B cell (primary cell): ENCODE results near the gene GABRB2. TPM values are rescaled to one million over a fixed set of nuclear protein-coding genes. Genes with fewer than 3 reads are reported as not detected.

Source experiments
- ATAC-seq: fragments of 200-7000 bp; cut with Tn5 transposase; one replicate; pipeline ENCODE4 v1.10.0; 2021; ENCODE audit warnings: low read depth, mild to moderate bottlenecking, moderate number of reproducible peaks, moderate library complexity
- CTCF ChIA-PET: fragments of 350-600 bp; sonication (Branson Sonifier 250); formaldehyde crosslinking; loops from one replicate; lab custom pipeline; 2021; ENCODE audit warnings: antibody characterized with exemption, inconsistent platforms; lab: Charles Lee
- POLR2A ChIA-PET: fragments of 350-600 bp; sonication (Branson Sonifier 250); formaldehyde crosslinking; loops from one replicate; lab custom pipeline; 2021; ENCODE audit warnings: antibody characterized with exemption; lab: Charles Lee
- DNase-seq: peaks from one replicate; pipeline ENCODE4 v3.0.0; 2013
- H2AFZ ChIP-seq: 2 replicates; pipeline ENCODE4 v1.6.1; 2012; ENCODE audit warnings: mild to moderate bottlenecking, low read depth, low read length; ENCODE audit not compliant: insufficient read depth, poor library complexity, severe bottlenecking
- H3K27ac ChIP-seq, 2 donors: 1 replicate in 1 of 2; 2 replicates in 1 of 2; pipeline ENCODE4 v1.5.1; 2012 to 2013; ENCODE audit warnings: low read length in 2 of 2, mild to moderate bottlenecking in 2 of 2, moderate library complexity in 1 of 2
- H3K27me3 ChIP-seq, 4 experiments: fragments of 200-600 bp in 1 of 4; sonication (generic) in 1 of 4; replicated peaks in 1 of 4; 1 replicate in 2 of 4; 2 replicates in 2 of 4; pipeline versions ENCODE4 v1.6.1 to v1.7.0; 2013 to 2016; ENCODE audit warnings: low read length in 3 of 4, mild to moderate bottlenecking in 2 of 4, mixed read lengths in 1 of 4, moderate library complexity in 1 of 4; ENCODE audit not compliant: insufficient read depth in 4 of 4, control insufficient read depth in 3 of 4; ENCODE audit errors: control extremely low read depth in 1 of 4
- H3K36me3 ChIP-seq, 2 experiments: replicated peaks in 1 of 2; 1 replicate in 1 of 2; 2 replicates in 1 of 2; pipeline versions ENCODE4 v1.6.1 to v1.7.1; 2013; ENCODE audit warnings: low read length in 1 of 2; ENCODE audit not compliant: insufficient read depth in 2 of 2, control insufficient read depth in 1 of 2; ENCODE audit errors: control extremely low read depth in 1 of 2, extremely low read depth in 1 of 2
- H3K4me1 ChIP-seq, 2 donors: fragments of 200-600 bp in 1 of 2; sonication (generic) in 1 of 2; 1 replicate in 1 of 2; 2 replicates in 1 of 2; pipeline versions ENCODE4 v1.5.1 to v1.6.1; 2013 to 2017; ENCODE audit warnings: low read length in 2 of 2; ENCODE audit not compliant: control insufficient read depth in 2 of 2, insufficient read depth in 2 of 2
- H3K4me2 ChIP-seq: replicated peaks from 2 replicates; pipeline ENCODE3; 2012; ENCODE audit warnings: mild to moderate bottlenecking, low read depth, low read length; ENCODE audit not compliant: poor library complexity, severe bottlenecking
- H3K4me3 ChIP-seq, 5 experiments: fragments of 200-600 bp in 1 of 5; sonication (generic) in 1 of 5; 1 replicate in 3 of 5; 2 replicates in 2 of 5; pipeline versions ENCODE4 v1.5.1 to v1.7.0; 2011 to 2016; ENCODE audit warnings: low read length in 4 of 5, mild to moderate bottlenecking in 4 of 5, low read depth in 2 of 5, control low read depth in 1 of 5, moderate library complexity in 1 of 5; ENCODE audit not compliant: insufficient read depth in 1 of 5; ENCODE audit errors: control extremely low read depth in 1 of 5, extremely low read depth in 1 of 5
- H3K79me2 ChIP-seq: fragments of 200-600 bp; sonication (generic); one replicate; pipeline ENCODE4 v1.6.0; 2016; ENCODE audit warnings: low read length; ENCODE audit not compliant: control insufficient read depth, insufficient read depth
- H3K9ac ChIP-seq: fragments of 200-600 bp; sonication (generic); 2 replicates; pipeline ENCODE4 v1.6.1; 2017; ENCODE audit warnings: mild to moderate bottlenecking, low read length, moderate library complexity
- H3K9me3 ChIP-seq, 3 donors: one replicate each; pipeline versions ENCODE4 v1.6.1 to v1.7.1; 2013; ENCODE audit warnings: low read length in 2 of 3; ENCODE audit not compliant: control insufficient read depth in 2 of 3, insufficient read depth in 1 of 3; ENCODE audit errors: control extremely low read depth in 1 of 3
- H4K20me1 ChIP-seq: 2 replicates; pipeline ENCODE4 v1.6.0; 2012; ENCODE audit warnings: mild to moderate bottlenecking, low read length; ENCODE audit not compliant: insufficient read depth, control insufficient read depth, poor library complexity, severe bottlenecking
- H3K27ac Mint-ChIP-seq: one replicate; pipeline ENCODE4 v1.8.0; 2021; ENCODE audit warnings: mixed read lengths
- H3K27me3 Mint-ChIP-seq: one replicate; pipeline ENCODE4 v1.8.0; 2021; ENCODE audit warnings: mixed read lengths
- H3K4me1 Mint-ChIP-seq: one replicate; pipeline ENCODE4 v1.8.0; 2021; ENCODE audit warnings: mixed read lengths
- H3K4me3 Mint-ChIP-seq: one replicate; pipeline ENCODE4 v1.8.0; 2021; ENCODE audit warnings: mixed read lengths
- H3K9me3 Mint-ChIP-seq: one replicate; pipeline ENCODE4 v1.8.0; 2022; ENCODE audit warnings: mixed read lengths; ENCODE audit not compliant: insufficient read depth
- EZH2 ChIP-seq: IDR thresholded peaks from 2 replicates; pipeline ENCODE4 v1.6.1; 2012; ENCODE audit warnings: borderline replicate concordance, low read depth, mild to moderate bottlenecking, moderate library complexity, low read length; ENCODE audit not compliant: insufficient read depth, poor library complexity, severe bottlenecking
- WGBS: methylation state at CpG from one replicate; pipeline ENCODE4 v1.1.5; 2013; ENCODE audit warnings: missing lambda C conversion rate; ENCODE audit not compliant: insufficient coverage; 5-methylcytosine and 5-hydroxymethylcytosine counted together
- intact Hi-C: fragments of 100-400 bp; cut with micrococcal nuclease; formaldehyde crosslinking; loops from one replicate; pipeline ENCODE4 v1.10.0; 2022
- polyA plus RNA-seq: library from polyadenylated mRNA; depleted of rRNA; stranded (reverse); fragments of >200 nt; gene quantifications from 2 replicates; pipeline ENCODE4 v1.2.3, GENCODE V29; 2012
- total RNA-seq, 2 donors: library from RNA; stranded (reverse); fragments of 120-200 nt in 1 of 2; gene quantifications; 1 replicate in 1 of 2; 2 replicates in 1 of 2; pipeline versions ENCODE4 v1.2.3 to v1.2.4, GENCODE V29; 2013 to 2022
- TF ChIP-seq, protein P1 (sequence below): fragments of 200-600 bp; IDR thresholded peaks from one replicate; pipeline ENCODE4 v1.8.0; 2022; ENCODE audit warnings: antibody characterized with exemption, mild to moderate bottlenecking

Gene GABRB2
- total and polyA plus RNA-seq, 2 donors (not counting 1 experiment from before 2014, with no cell fraction given): 0.15 to 0.16 TPM

- Histone ChIP-seq H3K27ac (no peak overlapping the region), H3K79me2 (no peaks in the 10 kb centered on the region), H3K4me1 (no peaks in the 10 kb centered on the region), H3K9me3 (peaks cover 0 to 7% (median 0%) of the 10 kb centered on the region in 3 donors), H3K4me2 (no peak overlapping the region), H3K4me3 (no peak overlapping the region), H3K27me3 (no peaks in the 10 kb centered on the region), H2AFZ (no peak overlapping the region), H3K9ac (no peak overlapping the region), H4K20me1 (no peaks in the 10 kb centered on the region), H3K36me3 (no peaks in the 10 kb centered on the region)
- no peaks in the 10 kb centered on the region for H3K27me3 Mint-ChIP-seq
- 80% methylated on average over 1 of the region's 1 CpG for WGBS
- no peaks in the 10 kb centered on the region for H3K4me1 Mint-ChIP-seq
- ChIA-PET POLR2A (no interaction called here), CTCF (no interaction called here)
- DNase-seq (no peak), ATAC-seq (no peak)
- TF ChIP-seq EZH2: no peak
- TF ChIP-seq, protein P1, sequence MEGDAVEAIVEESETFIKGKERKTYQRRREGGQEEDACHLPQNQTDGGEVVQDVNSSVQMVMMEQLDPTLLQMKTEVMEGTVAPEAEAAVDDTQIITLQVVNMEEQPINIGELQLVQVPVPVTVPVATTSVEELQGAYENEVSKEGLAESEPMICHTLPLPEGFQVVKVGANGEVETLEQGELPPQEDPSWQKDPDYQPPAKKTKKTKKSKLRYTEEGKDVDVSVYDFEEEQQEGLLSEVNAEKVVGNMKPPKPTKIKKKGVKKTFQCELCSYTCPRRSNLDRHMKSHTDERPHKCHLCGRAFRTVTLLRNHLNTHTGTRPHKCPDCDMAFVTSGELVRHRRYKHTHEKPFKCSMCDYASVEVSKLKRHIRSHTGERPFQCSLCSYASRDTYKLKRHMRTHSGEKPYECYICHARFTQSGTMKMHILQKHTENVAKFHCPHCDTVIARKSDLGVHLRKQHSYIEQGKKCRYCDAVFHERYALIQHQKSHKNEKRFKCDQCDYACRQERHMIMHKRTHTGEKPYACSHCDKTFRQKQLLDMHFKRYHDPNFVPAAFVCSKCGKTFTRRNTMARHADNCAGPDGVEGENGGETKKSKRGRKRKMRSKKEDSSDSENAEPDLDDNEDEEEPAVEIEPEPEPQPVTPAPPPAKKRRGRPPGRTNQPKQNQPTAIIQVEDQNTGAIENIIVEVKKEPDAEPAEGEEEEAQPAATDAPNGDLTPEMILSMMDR: no peak
- intact Hi-C loops: no loop called here
- H3K27ac Mint-ChIP-seq: no peak overlapping the region
- peaks cover 3% of the 10 kb centered on the region for H3K9me3 Mint-ChIP-seq
- H3K4me3 Mint-ChIP-seq: no peak overlapping the region
Observed at GRCh38 chr5:161498531-161498930, 48.0 kb downstream of the GABRB2 start.

DNA sequence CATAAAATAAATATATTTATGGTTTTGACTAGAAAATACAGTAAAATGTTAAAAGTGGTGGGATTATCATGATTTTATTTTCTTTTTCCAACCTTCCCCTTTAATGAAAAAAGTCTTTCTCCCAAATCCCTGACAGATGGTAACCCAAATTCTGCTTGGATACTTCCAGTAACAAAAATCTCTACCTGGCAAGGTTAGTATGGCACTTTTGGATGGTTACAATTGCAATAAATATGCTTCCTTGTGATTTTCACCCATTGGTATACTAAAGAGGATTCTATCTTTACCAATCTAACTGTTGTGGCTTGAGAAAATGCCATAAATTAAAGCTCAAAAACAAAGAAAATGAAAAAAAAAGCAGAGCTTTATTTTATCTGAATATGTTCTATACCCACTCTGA is 62.8 kb downstream of the GABRB2 start:
- intact Hi-C loops: no loop called here

More for the DNA sequence above, 62.8 kb downstream of the GABRB2 start:
- Mint-ChIP-seq H3K27me3 (no peaks in the 10 kb centered on the region), H3K4me3 (no peak overlapping the region), H3K4me1 (no peaks in the 10 kb centered on the region), H3K9me3 (no peaks in the 10 kb centered on the region), H3K27ac (no peak overlapping the region)
- Histone ChIP-seq H3K27me3 (no peaks in the 10 kb centered on the region), H3K4me1 (no peaks in the 10 kb centered on the region), H4K20me1 (no peaks in the 10 kb centered on the region), H3K79me2 (no peaks in the 10 kb centered on the region), H3K36me3 (no peaks in the 10 kb centered on the region), H3K9ac (no peak overlapping the region), H3K27ac (no peak overlapping the region), H3K9me3 (no peaks in the 10 kb centered on the region), H3K4me2 (no peak overlapping the region), H2AFZ (no peak overlapping the region), H3K4me3 (no peak overlapping the region)
- ChIA-PET POLR2A (no interaction called here), CTCF (no interaction called here)
- TF ChIP-seq, protein P1: no peak
- no peak for TF ChIP-seq EZH2
- DNase-seq: no peak
- no peak for ATAC-seq
